ENCODE data around the gene HOXA1.
"Not testable (repeated sequence)": the region's sequence is repeated elsewhere in the genome, so short reads cannot be mapped to it uniquely, and the experiment has no call there.

The HOXA1 gene

DNA sequence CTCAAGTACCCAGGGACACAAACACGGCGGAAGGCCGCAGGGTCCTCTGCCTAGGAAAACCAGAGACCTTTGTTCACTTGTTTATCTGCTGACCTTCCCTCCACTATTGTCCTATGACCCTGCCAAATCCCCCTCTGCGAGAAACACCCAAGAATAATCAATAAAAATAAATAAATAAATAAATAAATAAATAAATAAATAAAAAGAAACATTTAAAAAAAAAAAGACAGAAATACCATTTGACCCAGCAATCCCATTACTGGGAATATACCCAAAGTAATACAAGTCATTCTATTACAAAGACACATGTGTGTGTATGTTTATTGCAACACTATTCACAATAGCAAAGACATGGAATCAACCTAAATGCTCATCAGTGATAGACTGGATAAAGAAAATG, 49.8 kb downstream of the HOXA1 start:
- not testable (repeated sequence) for DNase-seq (ENCODE audit: low read depth)

DNA sequence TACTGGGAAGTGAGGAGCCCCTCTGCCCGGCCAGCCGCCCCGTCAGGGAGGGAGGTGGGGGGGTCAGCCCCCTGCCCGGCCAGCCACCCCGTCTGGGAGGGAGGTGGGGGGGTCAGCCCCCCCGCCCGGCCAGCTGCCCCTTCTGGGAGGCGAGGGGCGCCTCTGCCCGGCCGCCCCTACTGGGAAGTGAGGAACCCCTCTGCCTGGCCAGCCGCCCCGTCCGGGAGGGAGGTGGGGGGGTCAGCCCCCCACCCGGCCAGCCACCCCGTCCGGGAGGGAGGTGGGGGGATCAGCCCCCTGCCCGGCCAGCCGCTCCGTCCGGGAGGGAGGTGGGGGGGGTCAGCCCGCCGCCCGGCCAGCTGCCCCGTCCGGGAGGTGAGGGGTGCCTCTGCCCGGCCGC, 50.7 kb downstream of the HOXA1 start:
- not testable (repeated sequence) for DNase-seq (ENCODE audit: low read depth)

All from HS-5 (cell line).